HG03354 (cell line): ENCODE results near the gene PRICKLE1.

ENCODE experiments used
- ATAC-seq: cut with Tn5 transposase; IDR thresholded peaks from one replicate; pipeline ENCODE4 v1.9.1; 2021; ENCODE audit warnings: mild to moderate bottlenecking; ENCODE audit not compliant: unreplicated experiment, poor library complexity, severe bottlenecking

PRICKLE1 gene

GRCh38 chr12:42421844-42422779 is 167.4 kb downstream of the PRICKLE1 start:
- peak; percentile 96 for ATAC-seq

GRCh38 chr12:42420395-42420794 is 169.2 kb downstream of the PRICKLE1 start:
- no peak for ATAC-seq

GRCh38 chr12:42410340-42410739 is 179.2 kb downstream of the PRICKLE1 start:
- no peak for ATAC-seq

GRCh38 chr12:42409471-42409870 is 180.1 kb downstream of the PRICKLE1 start:
- ATAC-seq: no peak

- ATAC-seq: no peak
Measured at GRCh38 chr12:42407306-42407705, 182.2 kb downstream of the PRICKLE1 start.
